C1 segment of cervical spinal cord (tissue), 14 donors: ENCODE data around the gene VN1R5.
"Not testable (repeated sequence)": the region's sequence is repeated elsewhere in the genome, so short reads cannot be mapped to it uniquely, and the experiment has no call there.

Experiments
- DNase-seq, 14 donors: peaks; one replicate each; lab custom pipeline; 2025; lab: John Stamatoyannopoulos, UW

Gene VN1R5

GRCh38 chr1:247273013-247273412 lies 17.1 kb downstream of the VN1R5 start:
- DNase-seq, result peak in 10 of 14 donors; percentile 3 to 42 (median 18)

DNA sequence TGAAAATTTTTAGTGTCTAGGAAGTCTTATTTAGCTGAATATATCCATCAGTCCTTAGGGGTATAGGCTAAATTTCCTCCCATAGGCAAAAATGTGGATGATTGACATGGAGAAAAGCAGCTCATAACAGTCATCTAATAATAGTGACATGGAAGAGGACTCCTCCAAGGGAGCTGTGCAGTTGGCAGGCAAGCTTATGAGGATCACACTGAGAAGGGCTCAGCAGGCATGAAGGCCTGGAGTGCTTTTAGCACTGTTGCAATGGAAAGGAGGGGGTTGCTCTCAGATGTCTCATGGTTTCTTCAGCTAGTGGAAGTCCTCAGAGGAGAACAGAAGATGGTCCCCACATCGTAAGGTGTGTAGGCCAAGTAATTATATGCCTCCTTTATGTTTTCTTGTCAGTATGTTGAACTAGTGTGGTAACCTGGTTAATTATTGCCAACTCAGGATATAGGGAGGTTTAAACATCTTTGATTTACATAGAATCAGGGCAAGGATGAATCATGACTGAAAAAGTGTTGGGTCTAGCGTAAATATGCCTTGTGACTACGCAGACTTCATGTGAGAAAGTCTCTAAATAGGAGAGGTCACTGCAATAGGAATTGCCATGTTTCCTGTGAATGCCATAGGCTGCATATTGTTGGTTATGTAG lies 18.9 kb downstream of the VN1R5 start:
- no peak for DNase-seq

- DNase-seq, result no peak
Measured at GRCh38 chr1:247277191-247277590, 21.3 kb downstream of the VN1R5 start.

GRCh38 chr1:247281001-247281574 lies 25.2 kb downstream of the VN1R5 start:
- no peak for DNase-seq

DNA sequence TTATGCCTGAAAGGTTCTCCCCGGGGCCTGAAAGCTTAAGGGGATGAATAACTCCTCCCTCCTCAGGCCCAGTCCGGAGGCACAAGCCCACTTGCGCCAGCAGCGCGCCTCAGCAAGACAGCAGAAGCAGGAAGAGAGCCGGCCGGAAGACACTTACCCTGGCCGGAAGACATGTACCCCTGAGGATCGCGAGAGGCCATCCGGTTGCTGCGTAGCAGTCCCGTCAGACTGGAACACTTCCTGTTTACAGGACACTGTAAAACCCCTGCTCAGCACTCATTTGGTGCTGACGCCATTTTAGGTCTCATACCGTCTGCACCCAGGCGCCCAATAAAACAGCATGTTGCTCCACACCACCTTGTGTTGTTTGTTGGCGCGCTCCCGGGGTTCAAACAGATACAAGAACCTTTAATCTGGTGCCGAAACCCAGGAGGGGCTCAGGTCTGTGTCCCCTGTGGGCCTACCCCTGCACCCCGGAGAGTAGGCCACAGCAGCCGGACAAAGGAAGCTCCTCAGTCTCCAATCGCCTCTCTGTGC lies 30.3 kb downstream of the VN1R5 start:
- no peak for DNase-seq

GRCh38 chr1:247287460-247287859 lies 31.6 kb downstream of the VN1R5 start:
- DNase-seq, result no peak

- DNase-seq, result no peak
Measured at GRCh38 chr1:247288341-247288740, 32.5 kb downstream of the VN1R5 start.

DNA sequence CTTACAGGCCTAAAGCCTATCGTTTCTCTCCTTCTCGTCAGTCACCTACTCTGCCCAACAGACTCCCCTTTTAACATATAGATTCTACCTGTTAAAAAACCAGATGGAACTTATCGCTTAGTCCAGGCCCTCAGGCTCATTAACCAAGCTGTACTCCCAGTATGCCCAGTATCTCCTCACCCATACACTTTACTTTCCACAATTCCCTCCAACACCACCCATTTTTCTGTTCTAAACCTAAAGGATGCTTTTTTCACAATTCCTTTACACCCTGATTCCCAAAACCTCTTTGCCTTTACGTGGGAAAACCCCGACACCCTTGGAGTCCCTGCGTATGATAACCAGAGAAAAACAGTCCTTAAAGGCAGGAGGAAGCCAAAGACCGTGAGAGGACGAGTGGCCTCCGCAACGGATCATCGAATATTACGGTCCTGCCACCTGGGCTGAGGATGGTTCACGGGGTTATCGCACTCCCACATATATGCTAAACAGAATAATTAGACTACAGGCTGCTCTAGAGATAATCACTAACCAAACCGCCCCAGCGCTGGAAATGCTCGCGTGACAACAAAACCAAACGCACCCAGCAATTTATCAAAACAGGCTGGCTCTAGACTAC lies 33.5 kb downstream of the VN1R5 start:
- DNase-seq, result not testable (repeated sequence)

DNA sequence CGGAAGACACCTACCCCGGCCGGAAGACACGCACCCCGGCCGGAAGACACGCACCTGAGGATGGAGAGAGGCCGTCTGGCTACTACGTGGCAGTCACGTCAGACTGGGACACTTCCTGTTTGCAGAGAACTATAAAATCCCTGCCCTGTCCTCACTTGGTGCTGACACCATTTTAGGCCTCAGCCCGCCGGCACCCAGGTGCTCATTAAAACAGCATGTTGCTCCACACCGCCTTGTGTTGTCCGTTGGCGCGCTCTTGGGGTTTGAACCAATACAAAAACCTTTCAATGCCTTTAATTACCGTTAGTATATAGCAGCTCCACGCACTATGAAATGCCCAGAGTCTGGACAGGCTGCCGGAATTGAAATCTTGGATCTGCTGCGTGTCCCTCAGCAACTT lies 34.7 kb downstream of the VN1R5 start:
- no peak for DNase-seq

DNA sequence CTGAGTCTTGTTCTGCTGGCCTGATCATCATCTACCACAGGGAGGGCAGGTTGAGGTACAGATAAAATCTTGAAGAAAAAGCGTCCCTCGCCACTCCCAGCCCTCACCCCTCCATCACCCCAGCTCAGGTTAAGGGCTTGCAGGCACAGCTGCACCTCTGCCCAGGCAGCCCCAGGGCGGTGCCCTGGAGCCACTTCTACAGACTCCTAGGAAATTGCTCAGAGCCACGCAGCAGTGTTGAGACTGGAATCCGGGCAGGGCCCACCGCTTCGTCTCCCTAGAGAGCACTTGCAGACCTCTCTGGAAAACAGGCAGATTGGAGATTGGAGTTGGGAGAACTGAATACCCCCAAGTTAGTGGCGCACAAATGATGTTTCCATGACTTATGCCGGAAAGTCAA lies 35.3 kb downstream of the VN1R5 start:
- DNase-seq, result no peak

GRCh38 chr1:247291833-247292561 lies 36.1 kb downstream of the VN1R5 start:
- no peak for DNase-seq

DNA sequence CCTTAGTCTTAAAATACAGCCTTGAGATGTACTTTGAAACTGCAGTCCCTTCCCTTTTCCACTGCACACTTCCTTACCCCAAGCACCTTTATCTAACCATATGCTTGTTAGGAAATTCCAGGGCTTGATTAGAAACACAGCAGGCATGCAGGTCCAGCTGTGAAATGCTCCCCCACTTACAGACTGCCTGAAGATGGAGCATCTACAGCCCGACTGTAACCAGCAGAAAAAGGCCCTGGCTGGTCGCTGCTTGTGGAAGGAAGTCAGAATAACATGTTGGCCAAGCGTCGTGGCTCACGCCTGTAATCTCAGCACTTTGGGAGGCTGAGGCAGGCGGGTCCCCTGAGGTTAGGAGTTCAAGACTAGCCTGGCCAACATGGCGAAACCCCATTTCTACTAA lies 37.2 kb downstream of the VN1R5 start:
- no peak for DNase-seq

- DNase-seq, result no peak
Measured at GRCh38 chr1:247294282-247294681, 38.4 kb downstream of the VN1R5 start.

GRCh38 chr1:247295274-247295684 lies 39.4 kb downstream of the VN1R5 start:
- DNase-seq, result no peak

- DNase-seq, result no peak
Measured at GRCh38 chr1:247295746-247296145, 39.9 kb downstream of the VN1R5 start.

- DNase-seq, result no peak
Measured at GRCh38 chr1:247296599-247297180, 40.8 kb downstream of the VN1R5 start.

DNA sequence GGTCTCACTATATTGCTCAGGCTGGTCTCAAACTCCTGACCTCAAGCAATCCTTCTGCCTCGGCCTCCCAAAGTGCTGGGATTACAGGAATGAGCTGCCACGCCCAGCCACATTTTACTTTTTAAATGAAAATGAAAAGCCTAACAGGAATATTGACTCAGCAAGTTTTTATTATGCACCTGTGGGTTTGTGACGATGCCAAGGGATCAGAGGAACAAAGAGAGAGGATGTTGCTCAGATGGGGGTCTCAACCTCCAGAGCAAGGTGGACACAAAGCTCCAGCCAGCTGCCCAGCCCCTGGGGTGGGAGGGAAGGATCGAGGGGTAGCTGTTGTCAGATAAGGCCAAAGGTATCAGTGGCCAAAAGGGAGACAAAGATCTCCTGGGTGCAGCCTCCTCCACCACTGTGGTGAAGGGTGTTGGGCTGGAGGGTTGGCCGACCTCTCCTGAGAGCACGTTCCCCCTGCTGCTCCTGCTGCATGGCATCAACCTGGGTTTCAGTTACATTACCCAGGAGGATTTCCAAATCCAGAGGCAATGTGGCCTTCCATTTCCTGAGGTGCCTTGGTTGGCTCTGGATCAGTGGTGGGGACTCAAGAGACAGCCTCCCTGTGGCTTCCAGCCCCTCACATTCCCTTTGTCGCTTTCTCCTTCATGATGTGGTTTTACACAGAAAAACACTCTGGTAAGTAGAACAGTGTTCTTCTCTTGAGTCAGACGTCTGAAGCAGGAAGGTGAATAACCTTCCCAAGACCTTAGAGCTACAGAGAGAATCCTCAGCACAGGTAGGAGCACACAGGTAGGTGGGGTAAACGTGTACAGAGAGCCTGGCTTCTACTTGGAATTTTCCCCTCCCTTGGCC lies 41.6 kb downstream of the VN1R5 start:
- no peak for DNase-seq

DNA sequence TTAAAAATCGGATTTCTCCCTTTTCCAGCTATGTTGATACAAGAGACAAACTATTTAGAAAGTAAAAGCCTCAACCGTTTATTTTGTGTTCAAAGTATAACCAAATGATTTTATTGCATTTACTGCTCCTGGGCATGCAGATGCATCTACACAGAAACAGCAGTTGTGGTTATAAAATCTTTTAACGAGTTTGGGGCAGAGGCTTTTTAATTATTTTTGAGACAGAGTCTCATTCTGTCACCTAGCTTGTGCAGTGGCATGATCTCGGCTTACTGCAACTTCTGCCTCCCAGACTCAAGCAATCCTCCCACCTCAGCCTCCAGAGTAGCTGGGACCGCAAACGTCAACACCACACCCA lies 42.2 kb downstream of the VN1R5 start:
- DNase-seq, result no peak

DNA sequence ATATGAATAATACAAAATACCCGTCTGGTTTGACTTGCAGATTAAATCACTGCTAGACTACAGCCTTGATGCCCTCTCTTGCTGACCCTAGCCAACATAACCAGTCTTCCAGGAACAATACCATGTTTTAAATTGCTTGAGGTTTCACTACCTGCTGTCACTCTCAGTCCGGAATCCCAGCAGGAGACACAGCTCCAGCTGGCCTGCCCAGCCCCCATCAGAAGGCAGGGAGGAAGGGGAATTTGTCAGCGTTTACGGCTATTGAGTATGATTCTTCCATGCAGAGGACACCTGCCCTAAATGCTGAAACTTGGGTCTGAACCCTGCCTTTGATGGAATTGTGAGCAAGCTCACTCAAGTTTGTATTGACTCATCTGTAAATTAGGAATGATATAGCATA lies 42.8 kb downstream of the VN1R5 start:
- DNase-seq, result no peak

GRCh38 chr1:247299723-247300381 lies 44.0 kb downstream of the VN1R5 start:
- DNase-seq, result no peak
